IPS-20b (cell line): ENCODE measurements around the gene DOK3.

ENCODE experiments used
- H3K27ac ChIP-seq: one replicate; pipeline ENCODE4 v1.5.1; 2013; ENCODE audit warnings: low read length
- H3K27me3 ChIP-seq: 2 replicates; pipeline ENCODE4 v1.6.1; 2013; ENCODE audit warnings: mild to moderate bottlenecking, low read length, inconsistent platforms; ENCODE audit not compliant: insufficient read depth
- H3K36me3 ChIP-seq: 2 replicates; pipeline ENCODE4 v1.6.1; 2013; ENCODE audit warnings: low read depth, mild to moderate bottlenecking, inconsistent platforms, low read length, moderate library complexity; ENCODE audit not compliant: insufficient read depth
- H3K4me1 ChIP-seq: 2 replicates; pipeline ENCODE4 v1.6.1; 2013; ENCODE audit warnings: mild to moderate bottlenecking, control low read depth, inconsistent platforms, low read length, moderate library complexity; ENCODE audit not compliant: insufficient read depth
- H3K4me3 ChIP-seq: 2 replicates; pipeline ENCODE4 v1.5.1; 2013; ENCODE audit warnings: mild to moderate bottlenecking, low read length, inconsistent platforms
- H3K9ac ChIP-seq: 2 replicates; pipeline ENCODE4 v1.6.1; 2013; ENCODE audit warnings: low read depth, mild to moderate bottlenecking, inconsistent platforms, low read length, moderate library complexity
- H3K9me3 ChIP-seq: 2 replicates; pipeline ENCODE4 v1.6.1; 2013; ENCODE audit warnings: mild to moderate bottlenecking, low read depth, low read length, inconsistent platforms; ENCODE audit not compliant: insufficient read depth

Gene DOK3

DNA sequence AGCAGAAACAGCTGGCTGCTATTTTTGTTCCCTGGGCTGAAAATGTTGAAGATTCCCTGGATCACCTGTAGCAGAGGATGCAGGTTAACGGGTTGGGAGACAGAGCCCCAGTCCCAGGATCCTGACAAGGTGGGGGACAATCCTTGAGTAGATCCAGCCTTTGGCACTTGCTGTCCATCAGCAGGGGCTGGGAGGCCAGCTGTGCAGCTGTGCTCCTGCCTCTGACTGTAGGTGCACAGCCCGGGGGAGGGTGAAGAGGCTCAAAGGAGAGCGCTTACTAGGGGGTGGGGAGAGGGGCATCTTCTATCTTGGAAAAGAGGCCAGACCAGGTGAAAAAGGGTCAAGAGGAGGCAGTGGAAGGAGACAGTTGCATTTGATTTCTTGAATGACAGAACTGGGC, 10.6 kb upstream of the DOK3 start:
- H3K4me1 ChIP-seq: no peaks in the 10 kb centered on the region
- no peak overlapping the region for H3K4me3 ChIP-seq
- no peaks in the 10 kb centered on the region for H3K27me3 ChIP-seq
- H3K27ac ChIP-seq: no peak overlapping the region
- peaks cover 58% of the 10 kb centered on the region for H3K36me3 ChIP-seq
- no peak overlapping the region for H3K9ac ChIP-seq
- no peaks in the 10 kb centered on the region for H3K9me3 ChIP-seq

- no peak overlapping the region for H3K27ac ChIP-seq
- H3K9ac ChIP-seq: no peak overlapping the region
- no peak overlapping the region for H3K4me3 ChIP-seq
- H3K36me3 ChIP-seq: peaks cover 58% of the 10 kb centered on the region
- no peaks in the 10 kb centered on the region for H3K9me3 ChIP-seq
- no peaks in the 10 kb centered on the region for H3K27me3 ChIP-seq
- no peaks in the 10 kb centered on the region for H3K4me1 ChIP-seq
These were observed 10.0 kb upstream of the DOK3 start for GRCh38 chr5:177519463-177520235.

DNA sequence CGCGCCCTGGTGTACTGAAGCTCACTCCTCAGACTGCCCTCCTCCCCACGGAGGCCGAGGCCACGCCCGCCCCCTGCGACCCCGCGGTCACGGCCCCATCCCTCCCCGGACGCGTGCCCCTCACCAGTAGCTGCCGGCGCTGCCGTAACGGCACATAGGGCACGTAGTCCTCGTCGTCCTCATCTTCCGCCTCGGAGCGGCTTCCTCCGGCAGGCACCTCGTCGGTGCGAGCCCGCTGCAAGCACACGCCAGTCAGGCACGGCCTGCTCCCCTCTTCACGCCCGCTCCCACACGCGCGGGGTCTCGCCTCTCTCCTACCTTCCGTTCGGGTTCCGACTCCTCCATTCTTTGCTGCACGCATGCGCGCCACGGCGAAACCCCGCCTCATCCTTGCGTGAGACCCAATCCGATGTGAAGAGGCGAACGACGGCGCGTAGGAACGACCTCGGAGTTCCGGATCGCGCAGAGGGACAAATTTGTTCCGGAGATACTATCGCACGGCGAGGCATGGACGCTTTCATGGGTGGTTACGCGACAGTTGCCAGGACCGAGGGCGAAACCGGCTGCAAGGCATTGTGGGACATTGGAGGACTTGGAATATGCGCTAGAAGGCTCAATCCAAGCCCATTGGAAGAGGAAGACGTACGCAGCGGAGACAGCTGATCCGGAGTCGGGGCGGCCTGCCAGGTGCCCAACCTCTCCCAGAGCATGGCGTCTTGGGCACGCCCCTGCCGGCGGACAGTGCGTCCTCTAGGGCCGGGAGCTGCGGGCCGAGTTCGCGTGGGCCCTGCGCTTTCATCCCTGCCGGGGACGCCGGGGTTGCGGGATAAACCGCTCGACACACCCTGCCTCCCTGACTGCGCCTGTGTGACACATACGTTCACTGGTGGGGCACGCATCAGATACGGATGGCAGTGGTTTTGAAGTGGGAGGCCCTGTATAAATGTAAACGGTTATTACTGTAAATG, 7.3 kb upstream of the DOK3 start, which contains the start of gene DDX41:
TSS of gene DDX41 (minus strand) at position 361 of the 968 bp plus-strand sequence. CDS start at position 345, 16 bp downstream.
- peak within 1 kb of the TSS; percentile 99 for H3K4me3 ChIP-seq
- peaks cover 69% of the 10 kb centered on the region for H3K36me3 ChIP-seq
- peak within 1 kb of the TSS; percentile 94 for H3K9ac ChIP-seq
- no peak within 1 kb of the TSS for H3K27ac ChIP-seq
- H3K9me3 ChIP-seq: no peaks in the 10 kb centered on the region
- no peaks in the 10 kb centered on the region for H3K4me1 ChIP-seq
- H3K27me3 ChIP-seq: no peaks in the 10 kb centered on the region

GRCh38 chr5:177515580-177515979, 6.0 kb upstream of the DOK3 start:
- H3K27ac ChIP-seq: no peak overlapping the region
- no peaks in the 10 kb centered on the region for H3K27me3 ChIP-seq
- no peaks in the 10 kb centered on the region for H3K4me1 ChIP-seq
- no peaks in the 10 kb centered on the region for H3K9me3 ChIP-seq
- peaks cover 69% of the 10 kb centered on the region for H3K36me3 ChIP-seq
- peak overlapping the region; percentile 94; the same call in 1 of the 2 replicates for H3K9ac ChIP-seq
- H3K4me3 ChIP-seq: peak overlapping the region; percentile 99

DNA sequence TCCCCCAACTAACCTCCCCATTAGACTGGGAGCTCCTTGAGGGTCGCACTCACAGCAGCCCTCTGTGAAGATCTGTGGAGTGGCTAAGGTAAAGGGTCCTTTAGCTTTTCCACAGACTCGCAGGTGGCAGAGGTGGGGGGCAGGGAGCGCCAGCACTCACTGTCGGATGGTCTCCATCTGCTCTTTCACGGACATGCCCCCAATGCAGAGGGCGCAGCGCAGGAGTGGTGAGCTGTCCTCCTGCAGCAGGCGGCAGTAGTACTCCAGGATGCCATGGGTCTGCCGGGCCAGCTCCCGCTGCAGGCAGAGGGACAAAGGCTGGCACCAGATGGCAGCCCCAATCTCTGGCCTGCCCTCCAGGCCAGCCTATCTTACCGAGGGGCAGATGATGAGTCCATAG, 4.9 kb upstream of the DOK3 start:
- Histone ChIP-seq H3K4me1 (peaks cover 5% of the 10 kb centered on the region; the same call in 1 of the 2 replicates), H3K36me3 (peaks cover 62% of the 10 kb centered on the region), H3K27me3 (no peaks in the 10 kb centered on the region), H3K27ac (no peak overlapping the region), H3K4me3 (no peak overlapping the region), H3K9ac (no peak overlapping the region), H3K9me3 (no peaks in the 10 kb centered on the region)

- peaks cover 58% of the 10 kb centered on the region for H3K36me3 ChIP-seq
- peaks cover 5% of the 10 kb centered on the region; the same call in 1 of the 2 replicates for H3K4me1 ChIP-seq
- H3K4me3 ChIP-seq: no peak overlapping the region
- no peak overlapping the region for H3K27ac ChIP-seq
- no peaks in the 10 kb centered on the region for H3K27me3 ChIP-seq
- H3K9ac ChIP-seq: no peak overlapping the region
- H3K9me3 ChIP-seq: no peaks in the 10 kb centered on the region
These were observed 3.9 kb upstream of the DOK3 start for GRCh38 chr5:177513500-177513899.

DNA sequence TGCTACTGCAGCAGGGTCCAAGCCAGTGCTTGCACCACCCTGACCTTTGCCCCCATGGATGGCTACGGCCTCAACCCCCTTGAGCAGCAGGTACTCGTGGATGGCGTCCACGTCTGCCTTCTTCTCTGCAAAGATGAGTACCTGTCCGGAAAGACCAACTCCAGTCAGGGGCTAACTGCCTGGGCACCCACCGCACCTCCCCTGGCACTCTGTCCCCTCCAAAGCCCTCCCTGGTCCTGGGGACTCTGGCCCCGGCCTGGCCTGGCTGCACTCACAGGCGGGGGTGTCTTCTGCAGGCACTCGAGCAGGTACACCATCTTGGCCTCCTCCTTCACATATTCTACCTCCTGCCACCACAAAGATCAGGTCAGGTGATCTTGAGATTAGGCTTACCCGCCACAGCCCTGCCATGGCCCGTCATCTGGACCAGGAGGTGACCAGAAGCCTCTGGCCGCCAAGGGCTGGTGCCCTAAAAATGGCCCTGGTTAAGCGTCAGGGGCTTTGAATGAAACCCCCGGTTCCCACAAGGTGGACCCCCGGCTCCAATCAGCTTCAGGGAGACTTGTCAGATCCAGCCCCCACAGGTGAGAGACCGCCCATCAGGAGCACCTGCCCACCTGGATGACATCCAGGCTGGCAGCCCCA, 3.2 kb upstream of the DOK3 start:
- peaks cover 5% of the 10 kb centered on the region; the same call in 1 of the 2 replicates for H3K4me1 ChIP-seq
- H3K9ac ChIP-seq: no peak overlapping the region
- peaks cover 58% of the 10 kb centered on the region for H3K36me3 ChIP-seq
- H3K9me3 ChIP-seq: no peaks in the 10 kb centered on the region
- no peaks in the 10 kb centered on the region for H3K27me3 ChIP-seq
- no peak overlapping the region for H3K4me3 ChIP-seq
- H3K27ac ChIP-seq: no peak overlapping the region

- no peak overlapping the region for H3K4me3 ChIP-seq
- peaks cover 58% of the 10 kb centered on the region for H3K36me3 ChIP-seq
- no peak overlapping the region for H3K27ac ChIP-seq
- H3K9ac ChIP-seq: no peak overlapping the region
- no peaks in the 10 kb centered on the region for H3K9me3 ChIP-seq
- H3K4me1 ChIP-seq: peaks cover 5% of the 10 kb centered on the region; the same call in 1 of the 2 replicates
- H3K27me3 ChIP-seq: no peaks in the 10 kb centered on the region
These were observed 2.4 kb upstream of the DOK3 start for GRCh38 chr5:177511796-177512675.

DNA sequence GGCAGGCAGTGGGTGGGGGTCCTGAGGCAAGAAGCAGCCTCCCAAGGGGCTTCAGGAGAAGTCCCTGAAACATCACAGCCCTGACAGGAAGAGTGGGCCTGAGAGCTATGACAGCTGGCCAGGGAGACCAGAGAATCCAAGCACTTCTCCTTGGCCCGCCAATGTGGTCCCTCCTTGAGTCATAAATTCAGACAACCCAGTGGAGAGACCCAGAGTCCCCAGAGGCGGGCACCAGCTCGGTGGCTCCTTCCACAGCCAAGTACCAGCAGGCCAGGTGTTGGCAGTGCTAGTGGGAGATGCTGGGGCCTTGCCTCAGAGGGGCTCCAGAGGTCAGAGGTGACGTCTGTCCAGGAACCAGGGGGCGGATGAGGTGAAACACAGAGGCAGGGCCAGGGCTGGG, 1.6 kb upstream of the DOK3 start:
- no peak overlapping the region for H3K27ac ChIP-seq
- no peaks in the 10 kb centered on the region for H3K27me3 ChIP-seq
- H3K9me3 ChIP-seq: no peaks in the 10 kb centered on the region
- H3K4me3 ChIP-seq: no peak overlapping the region
- H3K36me3 ChIP-seq: peaks cover 58% of the 10 kb centered on the region
- peaks cover 5% of the 10 kb centered on the region; the same call in 1 of the 2 replicates for H3K4me1 ChIP-seq
- H3K9ac ChIP-seq: no peak overlapping the region

DNA sequence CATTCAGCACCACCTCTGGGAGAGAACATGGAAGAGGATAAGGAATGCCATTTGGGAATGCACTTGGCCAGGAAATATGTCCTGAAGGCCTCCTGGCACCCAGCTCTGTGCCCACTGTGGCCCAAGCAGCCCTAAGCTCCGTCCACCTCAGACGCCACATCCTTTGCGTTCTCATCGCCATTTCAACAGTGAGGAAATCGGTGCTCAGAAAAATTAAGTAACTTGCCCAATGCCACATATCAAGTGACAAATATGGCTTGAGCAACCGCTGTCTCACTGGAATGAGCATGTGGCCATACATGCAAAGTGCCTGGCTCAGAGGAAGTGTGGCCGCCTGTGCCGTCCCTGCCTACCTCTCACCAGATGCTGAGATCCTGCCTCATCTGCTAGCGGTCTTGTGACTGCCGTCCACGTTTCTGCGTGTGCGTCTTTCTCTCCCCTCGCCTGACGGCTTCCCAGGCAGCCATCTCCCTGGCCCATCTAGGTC, 984 bp upstream of the DOK3 start:
- no peaks in the 10 kb centered on the region for H3K9me3 ChIP-seq
- peaks cover 5% of the 10 kb centered on the region; the same call in 1 of the 2 replicates for H3K4me1 ChIP-seq
- H3K27me3 ChIP-seq: no peaks in the 10 kb centered on the region
- no peak overlapping the region for H3K4me3 ChIP-seq
- no peak overlapping the region for H3K27ac ChIP-seq
- peaks cover 54% of the 10 kb centered on the region for H3K36me3 ChIP-seq
- H3K9ac ChIP-seq: no peak overlapping the region
